Gastrocnemius medialis (tissue), 4 donors: ENCODE results near the gene ADCY2. TPM values are rescaled to one million over a fixed set of nuclear protein-coding genes. Genes with fewer than 3 reads are reported as not detected.
A peak's percentile ranks its signal among the peaks of the same experiment; 100 is the strongest.

Source experiments
- ATAC-seq, 2 donors: fragments of 150-250 bp; one replicate each; pipeline ENCODE4 v1.9.1; 2016
- DNase-seq, 2 donors: peaks; one replicate each; pipeline ENCODE4 v3.0.0-alpha.2; 2019
- H3K27ac ChIP-seq, 4 donors: fragments of 200-600 bp; sonication (generic); 1 replicate in 1 of 4; 2 replicates in 3 of 4; pipeline ENCODE4 v1.5.1; 2016 to 2018; ENCODE audit warnings: mild to moderate bottlenecking in 2 of 4, moderate library complexity in 1 of 4
- H3K27me3 ChIP-seq, 3 donors: fragments of 200-600 bp; sonication (generic) in 2 of 3; 1 replicate in 1 of 3; 2 replicates in 2 of 3; pipeline versions ENCODE4 v1.5.1 to v1.6.0; 2016 to 2019; ENCODE audit warnings: mild to moderate bottlenecking in 1 of 3, moderate library complexity in 1 of 3
- H3K36me3 ChIP-seq, 2 donors: fragments of 200-600 bp; sonication (generic) in 1 of 2; one replicate each; pipeline ENCODE4 v1.5.1; 2017 to 2018
- H3K4me1 ChIP-seq, 2 donors: fragments of 200-600 bp; sonication (generic) in 1 of 2; one replicate each; pipeline ENCODE4 v1.5.1; 2016 to 2017; ENCODE audit warnings: mild to moderate bottlenecking in 2 of 2
- H3K4me3 ChIP-seq, 4 donors: fragments of 200-600 bp; sonication (generic) in 3 of 4; 1 replicate in 1 of 4; 2 replicates in 3 of 4; pipeline ENCODE4 v1.5.1; 2016 to 2019; ENCODE audit warnings: mild to moderate bottlenecking in 2 of 4
- H3K9me3 ChIP-seq, 3 donors: fragments of 200-600 bp; sonication (generic) in 2 of 3; 1 replicate in 1 of 3; 2 replicates in 2 of 3; pipeline ENCODE4 v1.5.1; 2016 to 2019
- POLR2A ChIP-seq, 2 donors: fragments of 450-650 bp; IDR thresholded peaks; one replicate each; pipeline ENCODE4 v1.6.1; 2017; ENCODE audit warnings: antibody characterized with exemption in 2 of 2, mild to moderate bottlenecking in 2 of 2, moderate library complexity in 2 of 2
- in situ Hi-C, 4 donors: fragments of 200-750 bp; cut with MboI; loops; one replicate each; pipeline versions ENCODE4 v1.15.0 to v1.8.0; 2017; ENCODE audit warnings: low sequenced_read_pairs in 4 of 4
- intact Hi-C: fragments of 100-400 bp; cut with DNase I; formaldehyde crosslinking; loops from one replicate; pipeline ENCODE4 v1.15.1; 2023; ENCODE audit warnings: low total_unique reads
- total RNA-seq, 4 donors: library from RNA; depleted of rRNA; stranded (reverse); fragments of >200 nt; gene quantifications; one replicate each; pipeline versions ENCODE4 v1.1.0 to v1.2.3, GENCODE V29; 2016
- TF ChIP-seq, protein P1 (sequence below), 5 experiments: fragments of 450-650 bp in 3 of 5; fragments of 200-600 bp in 2 of 5; sonication (generic) in 2 of 5; IDR thresholded peaks in 4 of 5; conservative IDR thresholded peaks in 1 of 5; 1 replicate in 4 of 5; 2 replicates in 1 of 5; pipeline ENCODE4 v1.5.1; 2016 to 2019; ENCODE audit warnings: antibody characterized with exemption in 5 of 5, mild to moderate bottlenecking in 3 of 5, moderate library complexity in 3 of 5

Gene ADCY2
- total RNA-seq, 4 donors from 2014 or later, result 24.3 to 50.1 (median 36.5) TPM

DNA sequence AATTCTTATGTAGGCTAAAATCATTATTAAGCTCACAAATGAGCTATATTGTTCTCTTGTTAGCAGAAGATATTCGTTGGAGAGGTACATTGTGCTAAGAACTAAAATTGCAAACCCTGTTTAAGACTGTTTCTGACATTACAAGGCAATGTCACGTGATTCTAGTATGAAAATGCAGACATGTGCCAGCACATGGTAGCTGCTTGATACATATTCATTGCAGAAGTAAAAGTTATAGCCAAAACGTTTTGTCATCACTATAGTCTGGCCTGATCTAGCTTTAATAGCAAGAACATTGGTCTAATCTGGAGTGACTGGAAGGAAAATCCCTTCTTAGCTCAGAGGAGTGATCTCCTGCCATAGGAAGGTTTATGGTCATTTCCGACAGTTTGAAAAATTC is 310.3 kb downstream of the ADCY2 start:
- intact Hi-C loops (no loop called here), in situ Hi-C loops (no loop called here)
- no peaks in the 10 kb centered on the region for H3K27me3 ChIP-seq
- DNase-seq (no peak), ATAC-seq (no peak)
- no peak overlapping the region for H3K4me3 ChIP-seq
- H3K36me3 ChIP-seq, result peaks cover 0 to 18% of the 10 kb centered on the region in 2 donors
- no peaks in the 10 kb centered on the region for H3K9me3 ChIP-seq
- H3K27ac ChIP-seq, result no peak overlapping the region
- peaks cover 4 to 8% of the 10 kb centered on the region in 2 donors for H3K4me1 ChIP-seq
- TF ChIP-seq, protein P1, sequence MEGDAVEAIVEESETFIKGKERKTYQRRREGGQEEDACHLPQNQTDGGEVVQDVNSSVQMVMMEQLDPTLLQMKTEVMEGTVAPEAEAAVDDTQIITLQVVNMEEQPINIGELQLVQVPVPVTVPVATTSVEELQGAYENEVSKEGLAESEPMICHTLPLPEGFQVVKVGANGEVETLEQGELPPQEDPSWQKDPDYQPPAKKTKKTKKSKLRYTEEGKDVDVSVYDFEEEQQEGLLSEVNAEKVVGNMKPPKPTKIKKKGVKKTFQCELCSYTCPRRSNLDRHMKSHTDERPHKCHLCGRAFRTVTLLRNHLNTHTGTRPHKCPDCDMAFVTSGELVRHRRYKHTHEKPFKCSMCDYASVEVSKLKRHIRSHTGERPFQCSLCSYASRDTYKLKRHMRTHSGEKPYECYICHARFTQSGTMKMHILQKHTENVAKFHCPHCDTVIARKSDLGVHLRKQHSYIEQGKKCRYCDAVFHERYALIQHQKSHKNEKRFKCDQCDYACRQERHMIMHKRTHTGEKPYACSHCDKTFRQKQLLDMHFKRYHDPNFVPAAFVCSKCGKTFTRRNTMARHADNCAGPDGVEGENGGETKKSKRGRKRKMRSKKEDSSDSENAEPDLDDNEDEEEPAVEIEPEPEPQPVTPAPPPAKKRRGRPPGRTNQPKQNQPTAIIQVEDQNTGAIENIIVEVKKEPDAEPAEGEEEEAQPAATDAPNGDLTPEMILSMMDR (IDR thresholded peaks at IDR 0.05 in 4 of 5, conservative IDR thresholded peaks at IDR 0.05 in 1 of 5), result no peak
- TF ChIP-seq POLR2A (IDR thresholded peaks at IDR 0.05), result no peak

DNA sequence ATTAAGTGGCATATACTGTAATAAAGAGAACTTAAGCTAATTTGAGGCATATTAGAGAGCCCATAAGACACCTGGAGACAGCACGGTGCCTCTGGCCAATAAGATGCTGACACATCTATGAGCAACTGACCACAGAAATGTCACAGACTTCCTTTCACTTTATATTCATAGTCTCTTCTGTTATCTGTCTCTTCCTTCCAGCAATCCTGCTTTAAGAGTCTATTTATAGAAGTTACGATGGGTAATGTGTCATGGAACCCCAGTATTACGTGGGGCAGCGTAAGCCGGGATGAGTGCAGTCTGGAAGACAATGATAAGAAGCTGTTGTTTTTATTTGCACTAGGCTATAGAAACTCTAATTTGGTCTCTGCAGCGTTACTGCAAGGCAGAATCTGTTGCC is 318.2 kb downstream of the ADCY2 start:
- Histone ChIP-seq H3K36me3 (peaks cover 0 to 15% of the 10 kb centered on the region in 2 donors), H3K27ac (peak overlapping the region in 1 of 4 donors; percentile 39), H3K27me3 (no peaks in the 10 kb centered on the region), H3K4me1 (peaks cover 0 to 9% of the 10 kb centered on the region in 2 donors), H3K4me3 (no peak overlapping the region), H3K9me3 (no peaks in the 10 kb centered on the region)
- in situ Hi-C loops (no loop called here), intact Hi-C loops (no loop called here)
- no peak for TF ChIP-seq POLR2A (IDR thresholded peaks at IDR 0.05)
- TF ChIP-seq, protein P1 (IDR thresholded peaks at IDR 0.05 in 4 of 5, conservative IDR thresholded peaks at IDR 0.05 in 1 of 5), result no peak
- peak in 1 of 2 donors; percentile 74 for ATAC-seq
- DNase-seq, result no peak

DNA sequence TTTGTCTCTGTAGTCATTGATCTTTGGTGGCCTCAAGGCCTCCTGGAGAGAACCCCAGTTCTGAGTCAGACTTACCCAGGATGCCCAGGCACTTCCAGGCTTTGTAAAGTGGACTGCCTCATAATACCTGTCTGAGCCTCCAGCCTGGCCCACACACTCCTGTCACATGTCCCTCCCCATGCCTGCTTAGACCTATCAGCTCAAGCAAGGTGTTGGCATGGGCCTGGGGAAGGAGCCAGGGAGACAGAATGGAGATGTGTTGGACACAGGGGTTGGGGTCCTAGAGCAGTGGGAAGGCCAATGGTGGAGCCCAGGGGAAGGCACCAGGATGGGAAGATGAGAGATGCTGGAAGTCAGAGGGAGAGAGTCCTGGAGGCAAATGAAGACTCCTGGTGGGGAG is 318.8 kb downstream of the ADCY2 start:
- peaks cover 0 to 15% of the 10 kb centered on the region in 2 donors for H3K36me3 ChIP-seq
- no peak for ATAC-seq
- in situ Hi-C loops (no loop called here), intact Hi-C loops (no loop called here)
- H3K9me3 ChIP-seq, result no peaks in the 10 kb centered on the region
- TF ChIP-seq POLR2A (IDR thresholded peaks at IDR 0.05), result no peak
- TF ChIP-seq, protein P1 (IDR thresholded peaks at IDR 0.05 in 4 of 5, conservative IDR thresholded peaks at IDR 0.05 in 1 of 5), result no peak
- peak overlapping the region in 1 of 4 donors; percentile 39 for H3K27ac ChIP-seq
- H3K4me1 ChIP-seq, result peaks cover 0 to 9% of the 10 kb centered on the region in 2 donors
- DNase-seq, result no peak
- no peak overlapping the region for H3K4me3 ChIP-seq
- H3K27me3 ChIP-seq, result no peaks in the 10 kb centered on the region

DNA sequence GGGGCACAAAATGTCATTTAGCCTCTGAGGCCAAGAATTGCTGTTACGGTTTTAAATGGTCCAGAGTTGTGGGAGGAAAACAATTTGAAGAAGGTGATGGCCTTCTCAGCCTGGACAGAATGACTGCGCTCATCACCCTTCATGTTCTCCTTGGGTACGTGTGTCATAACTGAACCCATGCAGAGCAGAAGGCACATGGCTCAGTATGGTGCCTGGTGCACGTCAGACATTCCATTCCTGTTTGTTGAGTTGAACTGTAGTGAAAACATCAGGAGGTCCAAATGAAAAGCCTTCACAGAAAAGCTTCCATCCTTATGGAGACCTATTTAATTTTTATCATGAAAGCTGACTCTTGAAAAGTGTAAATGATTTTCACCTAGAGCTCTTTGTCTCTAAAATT is 321.8 kb downstream of the ADCY2 start:
- in situ Hi-C loops, result no loop called here
- TF ChIP-seq POLR2A (IDR thresholded peaks at IDR 0.05), result no peak
- TF ChIP-seq, protein P1 (IDR thresholded peaks at IDR 0.05 in 4 of 5, conservative IDR thresholded peaks at IDR 0.05 in 1 of 5), result no peak
- no peak for ATAC-seq

DNA sequence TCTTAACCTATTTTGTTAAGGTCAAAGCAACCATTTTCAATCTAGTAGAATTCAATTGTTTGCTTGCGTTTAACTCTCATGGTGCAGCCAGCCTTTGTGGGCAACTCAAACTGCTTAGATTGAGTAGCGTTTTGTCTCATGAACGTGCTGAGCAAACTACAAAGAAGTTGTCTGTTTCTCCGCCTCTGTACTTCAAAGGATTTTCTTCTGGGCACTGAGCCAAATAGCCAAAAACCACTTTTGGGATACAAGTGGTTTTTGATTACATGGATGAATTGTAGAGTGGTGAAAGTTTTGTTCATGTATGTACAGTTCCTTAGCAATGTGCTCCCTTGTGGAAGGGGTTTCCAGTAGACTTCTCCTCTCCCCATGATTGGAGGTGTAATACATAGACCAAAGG is 332.1 kb downstream of the ADCY2 start:
- no peaks in the 10 kb centered on the region for H3K4me1 ChIP-seq
- H3K9me3 ChIP-seq, result no peaks in the 10 kb centered on the region
- intact Hi-C loops (no loop called here), in situ Hi-C loops (loop anchor here in 1 of 4 donors (25.0 kb wide), 1 partner anchor 466 kb away; no protein-coding TSS in a partner anchor)
- no peak overlapping the region for H3K27ac ChIP-seq
- ATAC-seq (no peak), DNase-seq (no peak)
- no peak for TF ChIP-seq POLR2A (IDR thresholded peaks at IDR 0.05)
- TF ChIP-seq, protein P1 (IDR thresholded peaks at IDR 0.05 in 4 of 5, conservative IDR thresholded peaks at IDR 0.05 in 1 of 5), result no peak
- no peaks in the 10 kb centered on the region for H3K27me3 ChIP-seq
- peaks cover 0 to 4% of the 10 kb centered on the region in 2 donors for H3K36me3 ChIP-seq
- no peak overlapping the region for H3K4me3 ChIP-seq

More for the DNA sequence above, 321.8 kb downstream of the ADCY2 start:
- intact Hi-C loops, result no loop called here
- Histone ChIP-seq H3K36me3 (peaks cover 0 to 12% of the 10 kb centered on the region in 2 donors), H3K4me1 (peaks cover 0 to 6% of the 10 kb centered on the region in 2 donors), H3K9me3 (no peaks in the 10 kb centered on the region), H3K27ac (no peak overlapping the region), H3K27me3 (no peaks in the 10 kb centered on the region), H3K4me3 (no peak overlapping the region)
- DNase-seq, result no peak
